HG03378 (cell line): Measurements from ENCODE around the gene DOK6.

ENCODE experiments used
- ATAC-seq: cut with Tn5 transposase; IDR thresholded peaks from one replicate; pipeline ENCODE4 v1.9.1; 2021; ENCODE audit warnings: mild to moderate bottlenecking, moderate library complexity; ENCODE audit not compliant: unreplicated experiment

The DOK6 gene

GRCh38 chr18:69890558-69890957, 489.9 kb downstream of the DOK6 start:
- no peak for ATAC-seq

- ATAC-seq, result no peak
Observed at GRCh38 chr18:69894467-69894866, 493.8 kb downstream of the DOK6 start.

GRCh38 chr18:69895066-69896047, 494.7 kb downstream of the DOK6 start:
- ATAC-seq, result no peak

GRCh38 chr18:69897397-69898108, 496.9 kb downstream of the DOK6 start:
- peak; percentile 52 for ATAC-seq

GRCh38 chr18:69898241-69898861, 497.7 kb downstream of the DOK6 start:
- peak; percentile 70 for ATAC-seq
